Aortic smooth muscle cell (primary cell): ENCODE measurements around the gene C1orf21. TPM values are rescaled to one million over a fixed set of nuclear protein-coding genes. Genes with fewer than 3 reads are reported as not detected.

Experiments used
- total RNA-seq: library from RNA; depleted of rRNA; stranded (reverse); fragments of >200 nt; gene quantifications from 2 replicates; pipeline ENCODE4 v1.2.3, GENCODE V29; 2014

Gene C1orf21
- 21.1 and 26.2 TPM in 2 replicates for total RNA-seq

GRCh38 chr1:184386312-184387068, at the start of gene C1orf21:
Gene C1orf21, plus strand, starts transcription at chr1:184387029. Its CDS starts 90,481 bp downstream, at chr1:184477510.

